EH (cell line): ENCODE data around the gene SIRT2.

Source experiments
- DNase-seq: peaks from one replicate; pipeline ENCODE4 v3.0.0-alpha.2; 2015; ENCODE audit warnings: low read depth

The SIRT2 gene

DNA sequence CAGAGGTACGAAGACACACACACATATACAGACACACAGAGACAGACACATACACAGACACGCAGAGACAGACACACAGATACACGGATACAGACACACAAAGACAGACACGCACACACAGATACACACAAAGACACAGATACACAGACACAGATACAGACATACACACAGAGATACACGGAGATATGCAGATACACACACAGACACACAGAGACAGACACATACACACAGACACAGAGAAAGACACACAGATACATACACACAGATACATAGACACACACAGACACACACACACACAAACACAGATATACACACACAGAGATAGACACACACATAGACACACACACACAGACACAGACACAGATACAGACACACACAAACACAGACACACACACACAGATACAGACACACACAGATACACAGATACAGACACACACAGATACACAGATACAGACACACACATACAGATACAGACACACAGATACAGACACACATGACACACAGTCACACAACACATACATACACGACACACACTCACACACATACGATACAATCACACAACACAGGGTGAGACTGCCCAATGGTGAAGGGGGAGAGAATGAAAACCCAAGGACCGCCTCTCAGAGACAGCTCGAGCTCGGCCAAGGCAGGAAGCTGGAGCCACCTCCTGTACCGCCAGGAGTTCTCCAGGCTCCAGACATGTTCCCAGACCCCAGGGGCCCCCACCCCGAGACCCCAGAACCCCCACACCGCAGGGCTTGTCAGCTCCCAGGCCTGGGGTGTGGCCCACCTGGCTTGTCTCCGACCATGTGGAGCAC is 21.4 kb upstream of the SIRT2 start:
- DNase-seq = no peak

DNA sequence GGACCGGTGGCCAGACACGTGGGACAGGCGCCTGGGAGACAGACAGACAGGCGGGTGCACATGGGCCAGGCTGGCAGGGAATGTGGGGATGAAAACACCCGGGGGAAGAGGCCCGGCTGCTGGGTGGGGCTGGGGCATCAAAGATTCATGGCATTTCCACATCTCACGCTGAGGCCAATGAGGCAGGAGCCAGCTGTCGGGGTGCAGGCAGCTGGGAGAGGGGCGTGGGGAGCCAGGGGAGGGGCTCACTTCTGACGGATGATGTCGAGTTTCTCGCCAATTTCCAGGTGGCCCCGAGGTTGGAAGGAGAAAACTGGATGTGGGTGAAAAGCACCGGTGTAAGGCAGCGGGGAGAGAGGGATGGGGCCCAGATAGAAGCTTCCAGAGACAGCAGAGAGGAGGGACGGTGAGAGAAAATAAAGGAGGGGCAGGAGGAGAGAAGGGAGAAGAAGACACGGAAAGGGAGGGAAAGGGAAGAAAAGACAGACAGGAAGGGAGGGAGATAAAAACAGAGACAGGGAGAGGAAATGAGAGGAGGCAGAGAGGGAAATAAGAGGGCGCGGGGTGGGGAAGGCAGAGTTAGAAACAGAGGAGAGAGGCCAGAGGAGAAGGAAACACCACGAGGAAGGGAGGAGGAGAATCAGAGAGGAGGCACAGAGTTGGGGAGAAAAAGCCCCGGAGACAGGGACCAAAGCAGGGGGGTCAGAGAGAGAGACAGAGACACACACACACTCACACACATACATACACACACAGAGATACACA is 20.6 kb upstream of the SIRT2 start:
- DNase-seq = no peak

DNA sequence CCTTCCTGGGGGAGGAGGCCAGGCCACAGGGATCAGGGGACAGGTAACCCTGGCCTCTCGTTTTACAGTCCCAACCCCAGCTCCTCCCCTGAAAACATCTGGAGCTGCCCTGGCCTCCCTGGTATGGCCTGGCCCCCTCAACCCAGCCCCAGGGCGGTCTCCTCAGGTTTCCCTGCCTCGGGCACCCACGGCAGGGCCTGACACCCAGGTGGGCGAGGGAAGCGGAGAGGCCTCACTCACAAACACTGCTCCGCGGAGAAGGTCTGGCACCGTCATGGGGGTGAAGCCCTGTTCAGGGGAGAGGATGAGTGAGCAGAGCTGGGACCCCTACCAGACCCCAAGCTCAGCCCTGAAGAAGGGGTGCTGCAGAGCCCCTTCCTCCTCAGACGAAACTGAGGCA is 19.1 kb upstream of the SIRT2 start:
- DNase-seq = no peak

DNA sequence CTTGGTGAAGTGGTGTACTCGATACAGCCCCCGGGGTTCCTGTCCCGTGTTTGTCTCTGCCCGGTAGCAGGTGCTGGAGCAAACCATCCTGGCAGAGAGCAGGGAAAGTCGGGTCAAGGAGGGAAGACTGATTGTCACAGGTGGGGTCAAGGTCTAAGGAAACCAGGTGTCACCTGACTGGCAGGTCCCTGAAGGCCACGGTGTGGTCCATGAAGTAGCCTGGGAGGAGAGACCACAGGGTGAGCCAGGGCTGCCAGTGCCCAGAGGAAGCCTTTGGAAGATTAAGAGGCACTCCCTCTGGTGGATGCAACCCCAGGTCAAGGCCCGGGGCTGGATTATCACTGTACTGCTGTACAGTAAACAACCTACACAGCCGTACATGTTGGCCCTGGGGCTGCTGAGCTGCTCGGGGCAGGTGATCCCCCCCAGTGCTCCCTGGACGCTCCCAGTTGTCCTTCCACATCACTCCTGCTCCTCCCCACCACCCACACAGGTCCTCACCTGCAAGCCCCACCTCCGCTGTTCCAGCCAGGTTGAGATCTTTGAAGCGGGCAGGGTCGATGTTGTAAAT is 18.6 kb upstream of the SIRT2 start:
- DNase-seq = peak; percentile 21

DNA sequence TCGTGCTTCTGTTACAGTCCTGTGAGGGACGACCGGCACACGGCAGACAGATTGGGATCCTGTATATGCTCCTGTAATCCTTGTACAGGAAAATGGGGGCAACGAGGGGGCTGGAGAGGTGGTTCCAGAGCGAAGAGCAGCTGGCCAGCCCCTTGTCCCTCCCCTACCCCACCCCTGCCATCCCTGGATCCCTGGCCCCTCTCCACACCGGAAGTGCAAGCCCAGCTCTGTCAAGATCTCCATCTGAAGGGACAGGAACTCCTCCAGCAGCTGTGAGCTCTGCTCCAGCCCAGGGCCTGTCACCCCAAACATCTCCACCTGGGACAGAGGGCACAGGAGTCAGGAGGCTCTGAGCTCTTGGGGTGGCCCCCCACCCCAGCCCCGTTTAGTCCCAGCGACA is 18.1 kb upstream of the SIRT2 start:
- no peak for DNase-seq

DNA sequence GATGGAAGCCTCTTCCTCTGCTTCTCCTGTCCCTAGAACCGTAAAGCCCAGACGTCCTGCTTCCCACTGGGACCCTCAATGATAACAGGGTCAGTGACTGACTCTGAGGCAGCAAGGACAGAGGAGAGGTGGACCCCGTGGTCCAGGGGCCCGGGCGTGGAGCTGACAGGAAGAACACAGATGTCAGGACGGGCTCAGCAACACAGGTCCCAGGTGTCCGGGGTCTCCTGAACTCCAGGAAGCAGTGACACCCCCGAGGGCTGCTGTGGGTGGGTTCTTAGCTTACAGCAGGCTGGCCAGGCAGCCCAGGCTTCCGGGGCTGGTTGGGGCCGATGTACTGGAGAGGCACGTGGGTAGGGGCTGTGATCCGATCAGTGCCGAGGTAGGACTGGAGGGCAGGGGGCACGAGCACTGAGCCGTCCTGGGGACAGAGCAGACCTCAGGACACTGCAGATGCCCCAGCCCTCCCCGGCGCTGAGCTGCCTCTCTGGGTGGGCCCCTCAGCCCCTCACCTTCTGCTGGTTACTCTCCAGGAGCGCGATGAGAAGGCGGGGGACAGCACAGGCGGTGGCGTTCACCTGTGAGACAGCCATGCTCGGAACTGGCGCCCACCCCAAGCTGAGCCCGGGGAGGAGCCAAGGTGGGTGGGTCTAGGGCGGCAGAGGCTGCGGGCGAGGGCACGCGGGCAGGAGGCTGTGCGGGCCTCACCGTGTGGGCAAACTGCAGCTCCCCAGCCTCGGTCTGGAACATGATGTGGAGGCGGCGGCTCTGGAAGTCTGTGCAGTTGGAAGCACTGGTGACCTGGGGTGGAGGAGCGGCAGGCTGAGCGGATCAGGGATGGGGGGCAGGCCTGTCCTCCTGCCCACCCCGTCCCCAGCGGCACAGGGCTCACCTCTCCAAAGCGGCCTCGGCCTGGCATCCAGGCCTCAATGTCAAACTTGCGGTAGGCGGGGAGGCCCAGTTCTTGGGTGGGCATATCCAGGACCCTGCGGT is 16.2 kb upstream of the SIRT2 start:
- no peak for DNase-seq

DNA sequence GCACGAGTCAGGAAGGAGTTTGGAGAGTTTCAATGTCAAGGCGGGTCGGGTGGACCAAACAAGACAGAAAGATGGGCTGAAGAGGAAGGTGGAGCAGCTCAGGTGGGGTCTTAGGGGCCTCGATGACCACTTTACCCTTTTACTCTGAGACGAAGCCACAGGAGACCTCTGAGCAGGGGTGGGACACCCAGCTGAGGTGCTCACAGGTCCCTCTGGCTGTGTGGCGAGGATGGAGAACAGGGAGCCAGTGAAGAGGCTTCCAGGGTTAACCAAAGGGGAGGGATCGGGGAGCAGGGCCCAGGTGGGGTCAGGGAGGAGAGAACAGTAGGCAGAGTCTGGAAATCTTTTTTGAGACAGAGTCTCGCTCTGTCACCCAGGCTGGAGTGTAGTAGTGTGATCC is 14.5 kb upstream of the SIRT2 start:
- DNase-seq = no peak

DNA sequence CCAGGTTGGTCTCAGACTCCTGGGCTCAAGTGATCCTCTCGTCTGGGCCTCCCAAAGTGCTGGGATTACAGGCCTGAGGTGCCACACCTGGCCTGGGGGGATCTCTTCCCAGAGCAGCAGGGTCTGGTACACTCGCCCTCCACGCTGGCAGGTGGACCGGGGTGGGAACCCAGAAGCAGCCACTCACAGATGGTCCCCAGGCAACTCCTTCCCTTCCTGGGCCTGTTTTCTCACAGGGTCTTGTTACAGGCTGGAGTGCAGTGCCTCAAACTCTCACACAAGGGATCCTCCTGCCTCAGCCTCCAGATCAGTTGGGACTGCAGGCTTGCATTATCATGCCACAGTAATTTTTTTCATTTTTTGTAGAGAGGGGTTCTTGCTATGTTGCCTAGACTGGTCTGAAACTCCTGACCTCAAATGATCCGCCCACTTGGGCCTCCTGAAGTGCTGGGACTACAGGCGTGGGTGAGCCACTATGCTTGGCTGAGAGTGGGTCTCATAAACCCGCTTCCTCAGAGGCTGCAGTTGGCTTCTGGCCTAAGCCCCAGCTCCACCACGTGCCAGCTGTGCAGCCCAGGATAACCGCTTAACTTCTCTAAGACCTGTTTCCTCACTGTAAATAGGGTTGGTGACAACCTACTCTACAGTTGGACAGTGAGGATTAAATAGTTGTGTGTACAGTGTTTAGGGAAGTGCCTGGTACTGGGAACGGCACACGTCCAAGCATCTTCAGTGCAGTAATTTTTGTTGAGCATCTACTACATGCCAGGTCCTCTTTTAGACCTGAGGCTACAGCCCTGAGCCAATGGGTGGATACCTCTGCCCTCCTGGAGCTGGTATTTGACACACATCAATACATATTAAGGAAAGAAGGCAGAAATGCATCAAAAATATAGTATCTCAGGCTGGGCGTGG is 13.4 kb upstream of the SIRT2 start:
- DNase-seq = no peak

DNA sequence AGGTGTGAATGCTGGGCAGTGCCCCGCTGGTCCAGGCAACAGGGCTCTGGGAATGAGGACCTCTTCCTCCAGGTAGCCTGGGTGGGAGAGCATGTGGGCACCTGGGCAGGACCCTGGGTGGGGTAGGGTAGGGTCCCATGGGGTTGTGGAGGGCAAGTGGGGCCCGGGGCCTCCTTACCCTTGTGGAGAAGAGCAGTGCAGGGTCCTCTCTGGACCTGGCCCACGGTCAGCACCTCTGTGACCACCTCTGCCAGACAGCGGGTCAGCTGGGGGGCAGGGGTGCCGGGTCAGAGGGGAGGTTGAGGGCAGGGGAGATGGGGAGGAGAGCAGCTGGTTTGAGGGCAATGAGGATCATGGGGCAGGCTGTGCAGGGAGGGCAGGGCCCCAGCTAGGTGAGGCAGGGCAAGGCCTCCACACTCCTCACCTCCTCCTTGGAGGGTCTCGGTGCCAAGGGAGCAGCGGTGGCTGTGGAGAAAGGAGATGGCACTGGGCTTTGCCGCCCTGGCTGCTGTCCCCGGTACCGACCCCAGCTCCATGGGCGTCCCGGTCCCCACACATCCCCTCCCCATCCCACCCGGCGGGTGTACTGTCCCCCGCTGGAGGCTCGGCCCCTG is 12.1 kb upstream of the SIRT2 start:
- no peak for DNase-seq

DNA sequence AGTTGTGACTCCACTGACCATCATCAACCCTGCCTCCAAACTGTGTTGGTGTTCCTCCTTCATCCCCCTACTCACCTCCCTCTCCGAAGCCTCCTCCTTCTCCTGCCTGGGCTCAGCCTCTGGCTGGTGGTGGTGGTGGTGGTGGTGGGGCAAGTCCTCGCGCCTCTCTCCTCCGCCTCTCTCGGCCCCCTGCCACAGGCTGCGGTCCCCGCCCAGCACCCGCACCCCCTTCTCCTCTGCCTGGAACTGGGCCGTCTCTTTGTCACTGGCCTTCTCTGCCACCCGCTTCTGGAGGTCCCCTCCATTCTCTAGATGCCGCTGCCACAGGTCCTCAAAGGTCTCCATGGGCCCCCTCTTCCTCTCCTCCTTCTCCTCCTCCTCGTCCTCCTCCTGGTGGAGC is 11.1 kb upstream of the SIRT2 start:
- no peak for DNase-seq

DNA sequence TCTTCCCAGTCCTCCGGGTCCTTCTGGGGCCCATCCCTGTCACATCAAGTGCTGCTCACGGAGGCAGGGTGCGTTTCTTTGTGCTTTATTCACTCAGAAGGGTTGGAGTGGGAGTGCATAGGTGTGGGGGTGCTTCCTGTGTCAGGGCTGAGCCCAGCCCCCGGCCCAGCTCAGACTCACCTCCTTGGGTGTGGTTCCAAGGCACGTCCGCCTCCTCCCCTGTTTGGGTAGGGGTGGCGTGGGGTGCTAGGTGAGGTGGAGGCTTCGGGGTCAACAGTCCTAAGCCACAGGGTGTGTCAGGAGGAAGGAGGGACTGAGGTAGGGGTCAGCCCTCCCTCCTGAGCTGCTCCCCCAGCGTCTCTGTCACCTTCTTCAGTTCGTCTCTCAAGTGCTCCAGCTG is 9.5 kb upstream of the SIRT2 start:
- DNase-seq = no peak

DNA sequence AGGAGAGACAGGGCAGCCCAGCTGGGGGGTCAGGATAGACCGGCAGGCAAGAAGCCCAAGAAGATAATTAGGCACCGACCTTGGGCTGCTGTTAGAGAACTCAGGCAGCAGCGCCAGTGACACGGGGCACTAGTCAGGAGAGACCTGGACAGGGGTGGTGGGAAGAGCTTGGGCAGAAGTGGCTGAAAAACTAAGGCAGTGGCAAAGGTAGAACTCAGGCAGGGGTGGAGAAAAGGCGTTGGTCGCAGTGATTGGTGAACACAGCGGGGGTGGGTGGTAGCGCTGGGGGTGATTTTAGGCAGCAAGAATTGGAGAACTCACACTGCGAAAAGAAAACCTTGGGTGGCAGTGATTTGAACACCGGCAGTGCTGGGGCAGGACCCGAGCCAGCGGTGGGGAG is 8.3 kb upstream of the SIRT2 start:
- no peak for DNase-seq

DNA sequence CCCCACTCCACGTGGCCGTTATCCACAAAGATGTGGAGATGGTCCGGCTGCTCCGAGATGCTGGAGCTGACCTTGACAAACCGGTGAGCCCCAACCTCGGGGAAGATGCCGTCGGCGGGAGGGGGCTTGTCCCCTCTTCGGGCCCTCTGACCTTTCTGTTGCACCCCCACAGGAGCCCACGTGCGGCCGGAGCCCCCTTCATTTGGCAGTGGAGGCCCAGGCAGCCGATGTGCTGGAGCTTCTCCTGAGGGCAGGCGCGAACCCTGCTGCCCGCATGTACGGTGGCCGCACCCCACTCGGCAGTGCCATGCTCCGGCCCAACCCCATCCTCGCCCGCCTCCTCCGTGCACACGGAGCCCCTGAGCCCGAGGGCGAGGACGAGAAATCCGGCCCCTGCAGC is 7.8 kb upstream of the SIRT2 start:
- no peak for DNase-seq

DNA sequence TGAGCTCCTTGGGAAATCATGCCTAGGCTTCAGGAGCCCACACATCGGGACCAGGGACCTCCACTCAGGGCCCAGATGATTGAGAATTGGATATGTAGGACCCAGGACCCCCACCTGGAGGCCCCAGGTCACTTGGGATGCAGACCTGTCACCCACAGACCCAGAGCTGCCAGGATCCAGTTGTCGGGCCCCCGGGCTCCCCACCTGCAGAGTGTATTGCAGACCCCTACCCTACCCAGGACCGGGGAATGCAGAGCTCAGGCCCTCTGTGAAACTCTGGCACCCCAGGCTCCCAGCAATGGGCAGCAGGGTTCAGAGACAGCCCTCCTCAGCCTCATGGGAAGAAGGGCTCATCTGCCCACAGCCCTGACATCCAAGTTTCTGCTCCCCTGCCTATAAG is 6.2 kb upstream of the SIRT2 start:
- DNase-seq = no peak

DNA sequence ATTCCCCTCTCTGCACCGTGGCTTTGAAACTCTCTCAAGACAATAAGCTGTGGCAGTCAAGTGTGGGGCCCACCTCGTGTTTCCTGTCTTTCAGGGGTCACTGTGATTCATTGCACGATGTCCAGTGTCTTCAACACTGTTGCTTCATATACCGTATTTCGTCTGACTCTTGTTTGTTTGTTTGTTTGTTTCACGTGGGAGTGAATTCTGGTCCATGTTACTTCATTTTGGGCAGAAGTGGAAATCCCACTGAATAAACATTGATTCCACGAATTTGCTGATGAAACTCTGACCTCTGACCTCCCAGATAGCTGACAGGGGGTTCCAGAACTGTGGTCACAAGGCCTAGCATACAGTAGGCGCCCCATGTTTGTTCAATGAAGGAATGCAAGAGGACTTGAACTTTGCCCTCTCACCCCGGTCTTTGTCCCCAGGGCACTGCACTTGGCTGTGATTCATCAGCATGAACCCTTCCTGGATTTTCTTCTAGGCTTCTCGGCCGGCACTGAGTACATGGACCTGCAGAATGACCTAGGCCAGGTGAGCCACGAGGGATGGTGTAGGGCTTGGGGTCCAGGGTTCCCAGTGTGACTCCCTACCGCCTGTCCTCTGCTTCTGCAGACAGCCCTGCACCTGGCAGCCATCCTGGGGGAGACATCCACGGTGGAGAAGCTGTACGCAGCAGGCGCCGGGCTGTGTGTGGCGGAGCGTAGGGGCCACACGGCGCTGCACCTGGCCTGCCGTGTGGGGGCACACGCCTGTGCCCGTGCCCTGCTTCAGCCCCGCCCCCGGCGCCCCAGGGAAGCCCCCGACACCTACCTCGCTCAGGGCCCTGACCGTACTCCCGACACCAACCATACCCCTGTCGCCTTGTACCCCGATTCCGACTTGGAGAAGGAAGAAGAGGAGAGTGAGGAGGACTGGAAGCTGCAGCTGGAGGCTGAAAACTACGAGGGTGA is 5.4 kb upstream of the SIRT2 start:
- DNase-seq = no peak

DNA sequence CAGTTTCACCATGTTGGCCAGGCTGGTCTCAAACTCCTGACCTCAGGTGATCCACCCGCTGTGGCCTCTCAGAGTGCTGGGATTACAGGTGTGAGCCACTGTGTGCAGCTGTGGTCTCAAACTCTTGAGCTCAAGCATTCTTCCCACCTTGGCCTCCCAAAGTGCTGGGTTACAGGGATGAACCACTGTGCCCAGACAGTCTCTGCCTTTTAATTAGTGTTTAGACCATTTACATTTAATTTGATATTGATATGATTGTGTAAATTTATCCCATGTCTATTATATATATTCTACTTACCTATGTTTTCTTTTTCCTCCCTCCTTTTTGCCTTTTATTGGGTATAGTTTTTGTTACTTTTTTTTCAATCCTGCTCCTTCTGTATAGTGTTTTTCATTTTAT is 2.3 kb upstream of the SIRT2 start:
- DNase-seq = no peak

DNA sequence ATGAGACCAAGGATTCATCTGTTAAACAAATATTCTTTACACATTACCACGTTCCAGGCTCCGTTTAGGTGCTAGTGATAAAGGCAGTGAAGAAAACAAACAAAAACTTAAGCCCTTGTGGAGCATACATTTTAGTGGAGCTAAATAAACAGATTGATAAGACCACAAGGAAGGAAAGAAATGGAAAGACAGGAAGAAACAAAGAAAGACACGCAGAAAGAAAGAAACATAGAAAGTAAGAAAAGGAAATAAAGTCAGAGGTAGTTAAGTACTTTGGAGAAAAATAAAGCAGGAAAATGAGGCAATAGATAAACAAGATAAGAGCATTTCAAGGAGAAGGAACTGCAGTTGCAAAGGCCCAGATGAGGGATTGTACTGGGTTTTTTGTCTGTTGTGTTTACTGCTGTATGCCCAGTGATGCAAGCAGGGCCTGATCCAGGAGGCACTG is 1.3 kb upstream of the SIRT2 start:
- no peak for DNase-seq

DNA sequence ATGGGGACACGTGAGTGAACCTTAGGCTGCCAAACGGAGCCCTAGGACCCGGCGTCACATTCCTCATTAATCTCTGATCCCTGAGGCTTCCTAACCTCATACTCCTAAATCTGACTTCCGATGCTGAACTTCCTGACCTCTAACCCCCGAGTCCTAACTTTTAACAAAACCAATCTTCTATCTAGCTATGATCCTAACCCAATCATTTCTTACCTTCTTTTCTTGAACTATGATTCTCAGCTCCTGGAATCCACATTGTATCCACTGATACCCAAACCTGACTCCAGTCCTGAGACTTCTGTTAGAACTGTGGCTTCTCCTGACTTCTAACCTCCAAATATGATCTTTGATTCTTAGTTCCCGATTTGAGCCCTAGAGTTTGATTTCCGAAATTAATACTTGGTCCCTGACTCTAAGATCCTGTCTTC is 798 bp upstream of the SIRT2 start:
- no peak for DNase-seq

DNA sequence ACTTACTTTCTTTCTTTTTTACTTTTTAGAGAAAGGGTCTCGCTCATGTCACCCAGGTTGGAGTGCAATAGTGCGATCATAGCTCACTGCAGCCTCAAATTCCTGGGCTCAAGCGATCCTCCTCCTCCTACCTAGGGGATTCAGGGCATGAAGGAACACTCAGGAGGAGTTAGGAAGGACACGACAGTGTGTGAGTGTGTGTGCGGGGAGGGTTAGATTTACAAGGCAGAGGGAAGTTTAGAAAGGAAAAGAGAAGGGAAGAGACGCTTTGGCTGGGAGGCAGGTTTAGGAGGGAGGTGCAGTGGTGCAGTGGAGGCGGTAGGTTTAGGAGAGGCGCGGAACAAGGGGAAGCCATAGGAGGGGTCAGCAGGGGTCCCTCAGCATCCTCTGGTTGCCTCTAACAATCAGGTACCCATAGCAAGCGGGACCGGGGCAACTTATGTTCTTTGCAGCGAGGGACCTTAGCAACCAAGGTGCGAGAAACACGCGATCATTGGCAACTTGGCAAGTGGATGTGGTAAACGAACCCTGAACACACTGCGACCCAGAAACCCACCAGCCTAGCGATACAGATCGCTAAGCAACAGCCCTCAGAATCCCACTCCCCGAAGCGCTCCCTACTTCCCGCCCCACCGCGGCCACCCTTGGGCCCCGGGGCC is 501 bp downstream of the SIRT2 start:
- DNase-seq = peak; percentile 43
